SK-N-MC (cell line): ENCODE data around the gene RPP38.

Source experiments
- DNase-seq: peaks from one replicate; pipeline ENCODE4 v3.0.0-alpha.2; 2011; ENCODE audit warnings: low read depth, low spot score
- H3K27ac ChIP-seq: fragments of 200-600 bp; sonication (generic); 2 replicates; pipeline ENCODE4 v1.5.1; 2016; ENCODE audit warnings: mixed run types
- H3K36me3 ChIP-seq: fragments of 200-600 bp; sonication (generic); 2 replicates; pipeline ENCODE4 v1.6.1; 2017; ENCODE audit warnings: antibody characterized with exemption, low read length, mixed read lengths; ENCODE audit not compliant: insufficient read depth
- H3K4me3 ChIP-seq: fragments of 200-600 bp; sonication (generic); 2 replicates; pipeline ENCODE4 v1.5.1; 2016
- H3K9ac ChIP-seq: fragments of 200-600 bp; sonication (generic); 2 replicates; pipeline ENCODE4 v1.8.0; 2017; ENCODE audit warnings: mixed run types, mixed read lengths; ENCODE audit not compliant: insufficient read length
- H3K9me3 ChIP-seq: fragments of 200-600 bp; sonication (generic); 2 replicates; pipeline ENCODE4 v1.6.1; 2017; ENCODE audit warnings: low read depth, mild to moderate bottlenecking, antibody characterized with exemption, low read length, moderate library complexity, mixed read lengths
- EZH2 ChIP-seq: fragments of 200-600 bp; sonication (generic); IDR thresholded peaks from one replicate; pipeline ENCODE4 v1.6.1; 2017; ENCODE audit warnings: antibody characterized with exemption
- FOXP2 ChIP-seq: optimal IDR thresholded peaks from 2 replicates; pipeline ENCODE3; 2011; ENCODE audit warnings: mild to moderate bottlenecking, moderate library complexity; ENCODE audit not compliant: insufficient read depth; ENCODE audit errors: extremely low read length, control extremely low read depth
- POLR2AphosphoS5 ChIP-seq: IDR thresholded peaks from 2 replicates; pipeline ENCODE4 v1.6.1; 2012; ENCODE audit warnings: mild to moderate bottlenecking, low read depth, low read length, borderline replicate concordance

RPP38 gene, protein sequence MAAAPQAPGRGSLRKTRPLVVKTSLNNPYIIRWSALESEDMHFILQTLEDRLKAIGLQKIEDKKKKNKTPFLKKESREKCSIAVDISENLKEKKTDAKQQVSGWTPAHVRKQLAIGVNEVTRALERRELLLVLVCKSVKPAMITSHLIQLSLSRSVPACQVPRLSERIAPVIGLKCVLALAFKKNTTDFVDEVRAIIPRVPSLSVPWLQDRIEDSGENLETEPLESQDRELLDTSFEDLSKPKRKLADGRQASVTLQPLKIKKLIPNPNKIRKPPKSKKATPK

DNA sequence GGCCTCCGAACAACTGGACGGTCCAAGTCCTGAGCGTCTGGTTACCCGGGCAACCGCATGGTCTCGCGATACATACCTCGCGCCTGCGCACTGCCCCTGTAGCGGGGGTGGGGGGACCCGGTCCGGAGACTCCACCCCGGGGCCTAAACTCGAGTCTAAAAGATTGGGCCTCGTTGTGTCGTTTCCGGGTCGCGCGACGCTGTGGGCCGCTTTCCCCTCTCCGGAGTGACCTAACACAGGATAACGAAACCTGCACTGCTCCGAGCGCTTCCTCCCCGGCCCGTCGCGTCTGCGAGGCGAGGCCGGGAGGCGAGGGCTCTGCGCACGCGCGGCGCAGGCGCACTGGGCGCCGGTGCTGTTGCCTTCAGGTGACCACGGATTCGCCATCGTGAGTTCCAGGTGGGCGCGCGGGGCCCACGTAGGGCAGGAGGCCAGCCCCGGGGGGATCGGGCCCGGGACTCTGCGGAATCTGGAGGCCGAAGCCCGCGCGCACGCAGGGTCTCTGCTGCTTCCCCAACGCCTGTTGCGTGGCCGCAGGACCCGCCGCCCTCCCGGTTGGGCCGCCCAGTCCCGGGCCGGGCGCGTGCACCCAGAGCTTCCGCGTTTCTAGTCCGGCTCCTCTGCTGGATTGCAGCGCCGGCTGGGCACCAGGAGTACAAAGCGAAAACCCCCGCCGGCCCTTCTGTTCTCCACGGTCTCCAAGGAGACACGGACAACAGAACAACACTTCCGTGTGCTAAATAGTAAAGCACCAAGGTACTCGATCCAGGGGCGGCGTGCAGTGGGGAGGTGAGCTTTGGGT is at the start of gene RPP38:
Gene RPP38, plus strand, starts transcription at position 345 of the 802 bp plus-strand sequence. CDS start 5,960 bp downstream, outside the sequence.
- H3K4me3 ChIP-seq = peak within 1 kb of the TSS; percentile 77
- H3K9me3 ChIP-seq = no peaks in the 10 kb centered on the region
- H3K27ac ChIP-seq = peak within 1 kb of the TSS; percentile 89
- H3K36me3 ChIP-seq = no peaks in the 10 kb centered on the region
- H3K9ac ChIP-seq = peak within 1 kb of the TSS; percentile 92
- TF ChIP-seq POLR2AphosphoS5 (peak; percentile 68; the same call in 1 of the 2 replicates), FOXP2 (no peak), EZH2 (no peak)
- peak; percentile 24 for DNase-seq

DNA sequence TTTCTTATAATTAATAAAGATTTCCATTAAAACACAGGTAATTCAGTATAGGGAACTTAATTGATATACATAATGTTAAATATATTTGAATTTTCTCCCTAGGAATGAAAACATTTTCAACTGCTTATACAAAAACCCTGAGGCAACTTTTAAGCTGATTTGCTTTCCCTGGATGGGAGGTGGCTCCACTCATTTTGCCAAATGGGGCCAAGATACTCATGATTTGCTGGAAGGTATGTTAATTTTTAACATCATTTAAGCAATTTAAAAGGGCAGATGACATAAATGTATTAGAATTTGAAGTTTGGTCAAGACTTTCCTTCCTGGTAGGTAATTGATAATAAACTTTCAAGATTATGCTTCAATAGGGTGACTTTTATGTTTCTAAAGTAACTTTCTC is 47.6 kb upstream of the RPP38 start:
- no peak overlapping the region for H3K27ac ChIP-seq
- H3K36me3 ChIP-seq = no peaks in the 10 kb centered on the region
- TF ChIP-seq FOXP2 = no peak
- no peak for TF ChIP-seq EZH2
- no peak for TF ChIP-seq POLR2AphosphoS5
- no peak for DNase-seq
- H3K4me3 ChIP-seq = no peak overlapping the region
- no peaks in the 10 kb centered on the region for H3K9me3 ChIP-seq
- H3K9ac ChIP-seq = no peak overlapping the region

DNA sequence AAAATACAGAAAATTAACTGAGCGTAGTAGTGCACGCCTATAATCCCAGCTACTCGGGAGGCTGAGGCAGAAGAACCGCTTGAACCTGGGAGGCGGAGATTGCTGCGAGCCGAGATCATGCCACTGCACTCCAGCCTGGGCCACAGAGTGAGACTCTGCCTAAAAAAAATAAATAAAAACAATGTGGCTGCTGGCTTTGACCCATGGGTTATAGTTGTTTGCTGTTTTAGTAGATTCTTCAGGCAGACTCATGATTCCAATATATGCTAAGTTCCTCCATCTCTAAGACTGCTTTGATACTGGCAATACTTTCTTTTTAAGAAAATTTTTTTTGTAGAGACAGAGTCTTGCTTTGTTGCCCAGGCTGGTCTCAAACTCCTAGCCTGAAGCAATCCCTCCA is 45.0 kb upstream of the RPP38 start:
- TF ChIP-seq FOXP2 = no peak
- no peak for TF ChIP-seq EZH2
- TF ChIP-seq POLR2AphosphoS5 = no peak
- Histone ChIP-seq H3K9me3 (no peaks in the 10 kb centered on the region), H3K27ac (no peak overlapping the region), H3K36me3 (no peaks in the 10 kb centered on the region), H3K9ac (no peak overlapping the region), H3K4me3 (no peak overlapping the region)
- no peak for DNase-seq

DNA sequence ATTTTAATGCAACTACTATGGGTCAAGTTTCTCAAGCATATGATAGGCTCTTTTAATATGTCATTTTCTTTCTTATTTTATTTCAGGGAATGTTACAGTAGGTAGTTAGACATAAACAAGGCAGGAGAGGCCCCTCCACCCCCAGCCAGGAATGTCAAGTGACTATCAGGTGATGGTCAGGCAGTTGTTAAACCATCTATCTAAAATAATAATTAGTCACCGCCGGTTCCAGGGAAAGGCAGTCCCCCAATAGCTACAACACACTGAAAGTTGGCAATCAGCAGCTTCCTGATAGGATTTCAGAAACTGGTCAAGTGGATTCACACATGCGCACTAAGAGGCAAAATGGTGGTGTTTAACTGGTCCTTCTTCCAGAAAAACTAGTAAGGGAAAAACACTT is 44.1 kb upstream of the RPP38 start:
- DNase-seq = no peak
- TF ChIP-seq POLR2AphosphoS5 (no peak), FOXP2 (no peak), EZH2 (no peak)
- H3K9ac ChIP-seq = no peak overlapping the region
- no peaks in the 10 kb centered on the region for H3K9me3 ChIP-seq
- H3K4me3 ChIP-seq = no peak overlapping the region
- H3K36me3 ChIP-seq = no peaks in the 10 kb centered on the region
- no peak overlapping the region for H3K27ac ChIP-seq

DNA sequence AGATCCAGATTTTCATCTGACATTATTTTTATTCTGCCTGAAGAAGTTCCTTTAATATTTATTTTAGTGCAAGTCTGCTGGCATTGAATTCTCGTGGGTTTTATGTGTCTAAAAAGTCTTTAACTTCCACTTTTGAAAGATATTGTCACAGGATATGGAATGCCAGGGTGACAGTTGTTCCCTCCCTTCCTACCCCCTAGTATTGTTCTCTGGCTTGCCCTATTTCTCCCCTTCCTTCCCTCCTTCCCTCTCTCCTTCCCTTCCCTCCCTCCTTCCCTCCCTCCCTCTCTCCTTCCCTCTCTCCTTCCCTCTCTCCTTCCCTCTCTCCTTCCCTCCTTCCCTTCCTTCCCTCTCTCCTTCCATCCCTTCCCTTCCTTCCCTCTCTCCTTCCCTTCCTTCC is 38.5 kb upstream of the RPP38 start:
- Histone ChIP-seq H3K27ac (no peak overlapping the region), H3K36me3 (no peaks in the 10 kb centered on the region), H3K9me3 (no peaks in the 10 kb centered on the region), H3K4me3 (no peak overlapping the region), H3K9ac (no peak overlapping the region)
- no peak for TF ChIP-seq FOXP2
- TF ChIP-seq EZH2 = no peak
- TF ChIP-seq POLR2AphosphoS5 = no peak
- DNase-seq = no peak

DNA sequence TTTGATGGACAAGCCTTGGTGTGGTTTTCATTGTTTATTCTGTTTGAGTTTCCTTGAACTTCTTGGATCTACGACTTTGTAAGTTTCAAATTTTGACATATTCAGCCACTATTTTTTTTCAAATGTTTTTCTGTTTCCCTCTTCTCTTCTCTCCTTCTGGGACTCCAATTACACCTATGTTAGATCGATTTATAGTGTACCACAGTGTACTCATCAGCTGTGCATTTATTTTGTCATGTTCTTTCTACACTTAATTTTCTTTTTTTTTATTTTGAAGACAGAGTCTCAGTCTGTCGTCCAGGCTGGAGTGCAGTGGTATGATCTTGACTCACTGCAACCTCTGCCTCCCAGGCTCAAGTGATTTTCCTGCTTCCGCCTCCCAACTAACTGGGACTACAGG is 37.2 kb upstream of the RPP38 start:
- no peak overlapping the region for H3K9ac ChIP-seq
- TF ChIP-seq EZH2 = no peak

DNA sequence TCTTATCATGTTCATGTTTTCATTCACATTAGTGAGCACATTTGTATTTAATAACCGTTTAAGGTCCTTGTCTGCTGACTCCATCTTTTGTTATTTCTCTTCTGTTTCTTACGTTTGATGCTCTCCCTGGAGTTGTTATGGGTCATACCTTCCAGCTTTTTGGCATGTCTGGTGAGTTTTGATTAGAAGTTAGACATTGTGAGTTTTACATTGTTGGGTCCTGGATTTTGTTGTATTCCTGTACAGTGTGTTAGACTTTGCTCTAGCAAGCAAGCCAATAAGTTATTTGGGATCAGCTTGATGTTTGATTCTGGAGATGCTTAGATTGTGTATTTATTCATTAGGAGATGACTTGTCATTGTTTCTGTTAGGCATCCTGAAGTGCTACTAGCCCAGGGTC is 36.5 kb upstream of the RPP38 start:
- H3K9me3 ChIP-seq = no peaks in the 10 kb centered on the region
- no peak for DNase-seq
- H3K4me3 ChIP-seq = no peak overlapping the region
- no peak overlapping the region for H3K27ac ChIP-seq
- H3K9ac ChIP-seq = no peak overlapping the region
- no peaks in the 10 kb centered on the region for H3K36me3 ChIP-seq
- no peak for TF ChIP-seq POLR2AphosphoS5
- TF ChIP-seq EZH2 = no peak
- no peak for TF ChIP-seq FOXP2

More for the DNA sequence above, 37.2 kb upstream of the RPP38 start:
- Histone ChIP-seq H3K27ac (no peak overlapping the region), H3K9me3 (no peaks in the 10 kb centered on the region), H3K36me3 (no peaks in the 10 kb centered on the region), H3K4me3 (no peak overlapping the region)
- DNase-seq = no peak

DNA sequence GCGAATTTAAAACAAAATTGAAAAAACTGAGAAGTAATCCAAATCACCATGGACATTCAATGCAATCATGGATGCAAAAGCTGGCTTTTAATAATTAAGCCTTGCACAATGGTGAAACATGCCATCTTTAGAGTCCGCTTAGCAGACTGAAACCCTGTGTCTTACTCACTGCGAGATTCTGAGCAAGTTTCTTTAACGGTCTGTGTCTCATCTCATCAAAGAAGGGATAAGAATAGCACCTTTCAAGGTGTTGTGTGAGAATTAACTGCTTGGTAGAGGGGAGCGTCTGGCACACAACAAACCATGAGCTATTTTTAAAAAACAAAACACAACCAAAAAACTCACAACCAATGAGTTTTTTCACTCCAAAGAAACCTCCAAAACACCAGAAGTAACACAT is 30.0 kb upstream of the RPP38 start:
- H3K27ac ChIP-seq = no peak overlapping the region
- no peaks in the 10 kb centered on the region for H3K36me3 ChIP-seq
- H3K4me3 ChIP-seq = no peak overlapping the region
- no peak for DNase-seq
- H3K9ac ChIP-seq = no peak overlapping the region
- H3K9me3 ChIP-seq = no peaks in the 10 kb centered on the region
- no peak for TF ChIP-seq FOXP2
- no peak for TF ChIP-seq POLR2AphosphoS5
- no peak for TF ChIP-seq EZH2

DNA sequence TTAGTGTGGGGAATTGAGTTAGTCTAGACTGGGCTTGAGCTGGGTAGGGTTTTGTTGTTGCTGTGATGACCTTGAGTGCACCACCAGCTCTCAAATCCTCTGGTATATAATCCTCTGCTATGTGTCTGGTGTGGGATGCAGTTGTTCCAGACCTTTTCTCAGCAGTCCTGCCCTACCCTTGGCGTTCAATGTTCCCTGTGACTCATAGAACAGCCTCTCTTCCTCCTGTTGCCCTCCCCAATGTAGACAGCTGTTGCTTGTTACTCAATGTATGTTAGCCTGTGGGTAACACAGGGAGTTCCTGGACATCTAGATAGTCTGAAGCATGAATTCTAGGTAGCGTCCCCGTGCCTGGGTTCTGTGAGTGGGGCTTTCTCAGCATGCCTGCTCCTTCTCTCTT is 28.4 kb upstream of the RPP38 start:
- Histone ChIP-seq H3K4me3 (no peak overlapping the region), H3K9ac (no peak overlapping the region), H3K27ac (no peak overlapping the region), H3K9me3 (no peaks in the 10 kb centered on the region), H3K36me3 (no peaks in the 10 kb centered on the region)
- no peak for DNase-seq
- TF ChIP-seq EZH2 (no peak), FOXP2 (no peak), POLR2AphosphoS5 (no peak)
